Ovary (tissue), 9 donors: ENCODE results near the gene SCT. TPM values are rescaled to one million over a fixed set of nuclear protein-coding genes. Genes with fewer than 3 reads are reported as not detected.
A peak's percentile ranks its signal among the peaks of the same experiment; 100 is the strongest.

Experiments used
- DNase-seq, 5 donors: peaks; one replicate each; pipeline ENCODE4 v3.0.0-alpha.2; 2019 to 2020
- H3K27ac ChIP-seq, 2 donors: fragments of 200-600 bp; one replicate each; pipeline versions ENCODE4 v1.5.1 to v1.8.0; 2019 to 2022
- H3K27me3 ChIP-seq: fragments of 200-600 bp; one replicate; pipeline ENCODE4 v1.8.0; 2022
- H3K36me3 ChIP-seq: fragments of 200-600 bp; sonication (generic); one replicate; pipeline ENCODE4 v1.5.1; 2019
- H3K4me1 ChIP-seq: one replicate; pipeline ENCODE4 v1.8.1; 2013; ENCODE audit warnings: mild to moderate bottlenecking, moderate library complexity; ENCODE audit not compliant: insufficient read depth
- H3K4me3 ChIP-seq: fragments of 200-600 bp; sonication (generic); one replicate; pipeline ENCODE4 v1.5.1; 2017
- H3K9me3 ChIP-seq, 2 donors: fragments of 200-600 bp in 1 of 2; sonication (generic) in 1 of 2; one replicate each; pipeline versions ENCODE4 v1.5.1 to v1.8.1; 2013 to 2019; ENCODE audit warnings: mild to moderate bottlenecking in 1 of 2, moderate library complexity in 1 of 2
- CTCF ChIP-seq, 3 donors: fragments of 450-650 bp in 2 of 3; fragments of 200-600 bp in 1 of 3; IDR thresholded peaks; one replicate each; pipeline versions ENCODE4 v1.5.1 to v1.8.0; 2016 to 2022; ENCODE audit warnings: antibody characterized with exemption in 3 of 3, mild to moderate bottlenecking in 1 of 3
- EP300 ChIP-seq: sonication (generic); formaldehyde crosslinking; IDR thresholded peaks from one replicate; pipeline ENCODE4 v1.6.1; 2017; ENCODE audit warnings: antibody characterized with exemption
- POLR2A ChIP-seq: fragments of 450-650 bp; IDR thresholded peaks from one replicate; pipeline ENCODE4 v1.6.1; 2017; ENCODE audit warnings: antibody characterized with exemption, mild to moderate bottlenecking, moderate library complexity
- WGBS, 3 donors: extraction: QIAGEN DNeasy Blood & Tissue Kit in 1 of 3; methylation state at CpG; one replicate each; pipeline versions ENCODE4 v1.1.5 to v1.1.7; 2013 to 2017; 5-methylcytosine and 5-hydroxymethylcytosine counted together
- intact Hi-C, 4 donors: fragments of 100-400 bp; cut with DNase I; formaldehyde crosslinking; loops; one replicate each; pipeline versions ENCODE4 v1.11.0 to v1.15.1; 2022 to 2023
- polyA plus RNA-seq, 2 donors: library from polyadenylated mRNA; stranded (reverse); fragments of 200-250 nt in 1 of 2; fragments of 350-450 nt in 1 of 2; fragmentation: Illumina TruSeq in 1 of 2; extraction: RNeasy Lipid Tissue Mini Kit (QIAGEN cat#74804) in 1 of 2; gene quantifications; one replicate each; pipeline ENCODE4 v1.2.3, GENCODE V29; 2013 to 2014
- total RNA-seq, 7 donors: library from RNA; depleted of rRNA in 2 of 7; stranded (reverse); fragments of >200 nt in 2 of 7; fragmentation: NEBNext Ultra II Directional in 3 of 7; extraction: Animal tissue kit (Norgen Biotek cat#: 25700) in 3 of 7; gene quantifications; one replicate each; pipeline versions ENCODE4 v1.1.0 to v1.2.4, GENCODE V29; 2016 to 2023
- donor health status: DM: no; HTN: no; CAD: no; lungs with moderate emphysema.
- donor health status: DM: no; HTN: no; CAD: no.
- donor health status: Bipolar disorder and iron deficiency.
- donor health status: DM: yes; HTN: yes; CAD: no.
- donor health status: DM: no; HTN: no; CAD: no.
- donor health status: DM: yes; HTN: yes; CAD: no.

Gene SCT
- total and polyA plus RNA-seq, 9 donors, result 0.68 TPM; not detected in 8

- no peak overlapping the region for H3K27ac ChIP-seq
- H3K27me3 ChIP-seq, result no peaks in the 10 kb centered on the region
- H3K36me3 ChIP-seq, result peaks cover 2% of the 10 kb centered on the region
- DNase-seq, result no peak
- intact Hi-C loops, result no loop called here
- H3K4me1 ChIP-seq, result peaks cover 25% of the 10 kb centered on the region
- peak overlapping the region; percentile 80 for H3K4me3 ChIP-seq
- no peak for TF ChIP-seq POLR2A
- no peak for TF ChIP-seq CTCF (IDR thresholded peaks at IDR 0.05)
- TF ChIP-seq EP300, result no peak
- 27 to 46% (median 30%) methylated on average over 6 of the region's 6 CpGs for WGBS, 3 donors
- no peaks in the 10 kb centered on the region for H3K9me3 ChIP-seq
Measured at GRCh38 chr11:577611-577894, 49.4 kb downstream of the SCT start.

GRCh38 chr11:576811-577610 lies 50.0 kb downstream of the SCT start:
- 1 to 2% (median 1%) methylated on average over 28 to 48 of the region's 48 CpGs for WGBS, 3 donors
- H3K27me3 ChIP-seq, result no peaks in the 10 kb centered on the region
- TF ChIP-seq CTCF (IDR thresholded peaks at IDR 0.05) (no peak), POLR2A (no peak), EP300 (no peak)
- no peak overlapping the region for H3K27ac ChIP-seq
- peak overlapping the region; percentile 80 for H3K4me3 ChIP-seq
- peaks cover 2% of the 10 kb centered on the region for H3K36me3 ChIP-seq
- H3K9me3 ChIP-seq, result no peaks in the 10 kb centered on the region
- peak in 2 of 5 donors; percentile 52 to 53 for DNase-seq
- peaks cover 25% of the 10 kb centered on the region for H3K4me1 ChIP-seq
- intact Hi-C loops, result no loop called here

Other genes with a start within 250 kb of the SCT start
- gene PKP3, start 233.0 kb downstream of the SCT start, total RNA-seq, result 10 to 100 TPM in 1 of 7 donors, 1 to 10 TPM in 4, under 1 TPM in 2; 0.30 to 56.8 (median 3.4) TPM
- under 1 TPM in 1 of 2 donors, not detected in 1; 0.21 TPM for gene PKP3, start 233.0 kb downstream of the SCT start, polyA plus RNA-seq
- gene SIGIRR, start 212.2 kb downstream of the SCT start, total RNA-seq, result 10 to 100 TPM; 15.0 to 52.6 (median 27.5) TPM
- 10 to 100 TPM in 1 of 2 donors, 1 to 10 TPM in 1; 1.5 to 39.5 TPM for gene SIGIRR, start 212.2 kb downstream of the SCT start, polyA plus RNA-seq
- 10 to 100 TPM in 1 of 7 donors, 1 to 10 TPM in 2, under 1 TPM in 4; 0.15 to 11.4 (median 0.82) TPM for gene ANO9, start 185.2 kb downstream of the SCT start, total RNA-seq
- gene ANO9, start 185.2 kb downstream of the SCT start, polyA plus RNA-seq, result under 1 TPM; 0.12 to 0.31 TPM
- 10 to 100 TPM; 34.4 to 56.5 (median 42.7) TPM for gene PTDSS2, start 176.9 kb downstream of the SCT start, total RNA-seq
- gene PTDSS2, start 176.9 kb downstream of the SCT start, polyA plus RNA-seq, result 10 to 100 TPM; 17.1 to 38.6 TPM
- 100 to 1,000 TPM; 105 to 233 (median 169) TPM for gene RNH1, start 119.9 kb downstream of the SCT start, total RNA-seq
- gene RNH1, start 119.9 kb downstream of the SCT start, polyA plus RNA-seq, result 100 to 1,000 TPM in 1 of 2 donors, 10 to 100 TPM in 1; 17.4 to 147 TPM
- gene HRAS, start 91.6 kb downstream of the SCT start, total RNA-seq, result 10 to 100 TPM; 21.3 to 49.6 (median 36.3) TPM
- 10 to 100 TPM in 1 of 2 donors, 1 to 10 TPM in 1; 4.3 to 38.0 TPM for gene HRAS, start 91.6 kb downstream of the SCT start, polyA plus RNA-seq
- 1 to 10 TPM in 6 of 7 donors, under 1 TPM in 1; 0.60 to 6.2 (median 2.0) TPM for gene LRRC56, start 89.7 kb downstream of the SCT start, total RNA-seq
- gene LRRC56, start 89.7 kb downstream of the SCT start, polyA plus RNA-seq, result 1 to 10 TPM in 1 of 2 donors, not detected in 1; 2.1 TPM
- gene LMNTD2, start 66.4 kb downstream of the SCT start, total RNA-seq, result 1 to 10 TPM in 5 of 7 donors, under 1 TPM in 2; 0.70 to 7.6 (median 1.2) TPM
- gene LMNTD2, start 66.4 kb downstream of the SCT start, polyA plus RNA-seq, result 1 to 10 TPM in 1 of 2 donors, not detected in 1; 1.1 TPM
- gene RASSF7, start 66.2 kb downstream of the SCT start, total RNA-seq, result 100 to 1,000 TPM in 1 of 7 donors, 10 to 100 TPM in 2, 1 to 10 TPM in 4; 4.7 to 163 (median 9.5) TPM
- gene RASSF7, start 66.2 kb downstream of the SCT start, polyA plus RNA-seq, result 1 to 10 TPM in 1 of 2 donors, not detected in 1; 7.4 TPM
- 10 to 100 TPM; 15.5 to 34.2 (median 31.0) TPM for gene PHRF1, start 50.7 kb downstream of the SCT start, total RNA-seq
- gene PHRF1, start 50.7 kb downstream of the SCT start, polyA plus RNA-seq, result 10 to 100 TPM in 1 of 2 donors, 1 to 10 TPM in 1; 3.8 to 21.3 TPM
- gene IRF7, start 11.2 kb downstream of the SCT start, total RNA-seq, result 10 to 100 TPM in 6 of 7 donors, 1 to 10 TPM in 1; 8.2 to 59.1 (median 17.1) TPM
- 10 to 100 TPM in 1 of 2 donors, under 1 TPM in 1; 0.28 to 22.8 TPM for gene IRF7, start 11.2 kb downstream of the SCT start, polyA plus RNA-seq
- 1 to 10 TPM in 1 of 7 donors, under 1 TPM in 2, not detected in 4; 0.20 to 2.3 (median 0.22) TPM for gene CDHR5, start 2.2 kb downstream of the SCT start, total RNA-seq
- under 1 TPM in 1 of 2 donors, not detected in 1; 0.07 TPM for gene CDHR5, start 2.2 kb downstream of the SCT start, polyA plus RNA-seq
- 1 to 10 TPM in 5 of 7 donors, under 1 TPM in 2; 0.57 to 3.3 (median 1.7) TPM for gene DRD4, start 10.1 kb upstream of the SCT start, total RNA-seq
- gene DRD4, start 10.1 kb upstream of the SCT start, polyA plus RNA-seq, result under 1 TPM in 1 of 2 donors, not detected in 1; 0.63 TPM
- 10 to 100 TPM; 15.5 to 43.4 (median 34.1) TPM for gene DEAF1, start 68.0 kb upstream of the SCT start, total RNA-seq
- gene DEAF1, start 68.0 kb upstream of the SCT start, polyA plus RNA-seq, result 10 to 100 TPM; 10.2 to 23.9 TPM
- gene TMEM80, start 68.6 kb upstream of the SCT start, total RNA-seq, result 10 to 100 TPM; 15.4 to 38.0 (median 30.5) TPM
- 10 to 100 TPM; 28.9 to 37.6 TPM for gene TMEM80, start 68.6 kb upstream of the SCT start, polyA plus RNA-seq
- 10 to 100 TPM; 20.6 to 57.9 (median 34.2) TPM for gene EPS8L2, start 79.0 kb upstream of the SCT start, total RNA-seq
- gene EPS8L2, start 79.0 kb upstream of the SCT start, polyA plus RNA-seq, result 10 to 100 TPM in 1 of 2 donors, 1 to 10 TPM in 1; 5.9 to 17.4 TPM
- gene TALDO1, start 120.3 kb upstream of the SCT start, total RNA-seq, result 100 to 1,000 TPM in 6 of 7 donors, 10 to 100 TPM in 1; 75.0 to 134 (median 117) TPM
- 100 to 1,000 TPM in 1 of 2 donors, 10 to 100 TPM in 1; 76.8 to 103 TPM for gene TALDO1, start 120.3 kb upstream of the SCT start, polyA plus RNA-seq
- gene GATD1, start 150.3 kb upstream of the SCT start, total RNA-seq, result 10 to 100 TPM; 14.7 to 79.8 (median 59.9) TPM
- 10 to 100 TPM in 1 of 2 donors, 1 to 10 TPM in 1; 9.4 to 52.1 TPM for gene GATD1, start 150.3 kb upstream of the SCT start, polyA plus RNA-seq
- gene CEND1, start 162.9 kb upstream of the SCT start, total RNA-seq, result under 1 TPM in 1 of 7 donors, not detected in 6; 0.15 TPM
- under 1 TPM in 1 of 2 donors, not detected in 1; 0.07 TPM for gene CEND1, start 162.9 kb upstream of the SCT start, polyA plus RNA-seq
- gene SLC25A22, start 171.1 kb upstream of the SCT start, total RNA-seq, result 10 to 100 TPM in 6 of 7 donors, 1 to 10 TPM in 1; 6.6 to 23.3 (median 16.7) TPM
- 10 to 100 TPM in 1 of 2 donors, under 1 TPM in 1; 0.42 to 11.3 TPM for gene SLC25A22, start 171.1 kb upstream of the SCT start, polyA plus RNA-seq
- gene PIDD1, start 178.1 kb upstream of the SCT start, total RNA-seq, result 10 to 100 TPM; 10.1 to 18.1 (median 14.1) TPM
- gene PIDD1, start 178.1 kb upstream of the SCT start, polyA plus RNA-seq, result 10 to 100 TPM in 1 of 2 donors, under 1 TPM in 1; 0.23 to 14.0 TPM
- 1,000 to 10,000 TPM in 5 of 7 donors, 100 to 1,000 TPM in 2; 901 to 4,238 (median 3,176) TPM for gene RPLP2, start 182.8 kb upstream of the SCT start, total RNA-seq
- gene RPLP2, start 182.8 kb upstream of the SCT start, polyA plus RNA-seq, result 1,000 to 10,000 TPM in 1 of 2 donors, 100 to 1,000 TPM in 1; 237 to 2,243 TPM
- gene PNPLA2, start 191.7 kb upstream of the SCT start, total RNA-seq, result 10 to 100 TPM; 33.0 to 98.2 (median 83.0) TPM
- 10 to 100 TPM; 12.9 to 91.5 TPM for gene PNPLA2, start 191.7 kb upstream of the SCT start, polyA plus RNA-seq
- gene CRACR2B, start 200.7 kb upstream of the SCT start, total RNA-seq, result 1 to 10 TPM; 1.2 to 6.5 (median 3.9) TPM
- gene CRACR2B, start 200.7 kb upstream of the SCT start, polyA plus RNA-seq, result 1 to 10 TPM in 1 of 2 donors, under 1 TPM in 1; 0.18 to 5.0 TPM
- 100 to 1,000 TPM in 6 of 7 donors, 10 to 100 TPM in 1; 32.9 to 243 (median 176) TPM for gene CD151, start 205.8 kb upstream of the SCT start, total RNA-seq
- gene CD151, start 205.8 kb upstream of the SCT start, polyA plus RNA-seq, result 100 to 1,000 TPM in 1 of 2 donors, 10 to 100 TPM in 1; 46.3 to 168 TPM
- 10 to 100 TPM; 26.8 to 89.3 (median 62.7) TPM for gene POLR2L, start 215.3 kb upstream of the SCT start, total RNA-seq
- 10 to 100 TPM in 1 of 2 donors, 1 to 10 TPM in 1; 4.9 to 67.3 TPM for gene POLR2L, start 215.3 kb upstream of the SCT start, polyA plus RNA-seq
- gene TSPAN4, start 215.7 kb upstream of the SCT start, total RNA-seq, result 100 to 1,000 TPM in 1 of 7 donors, 10 to 100 TPM in 6; 66.6 to 109 (median 89.7) TPM
- 100 to 1,000 TPM in 1 of 2 donors, 1 to 10 TPM in 1; 6.4 to 124 TPM for gene TSPAN4, start 215.7 kb upstream of the SCT start, polyA plus RNA-seq